Fibroblast of the aortic adventitia (primary cell): ENCODE measurements around the gene GID4. TPM values are rescaled to one million over a fixed set of nuclear protein-coding genes. Genes with fewer than 3 reads are reported as not detected.

Experiments used
- DNase-seq: peaks from one replicate; pipeline ENCODE4 v3.0.0-alpha.2; 2010; ENCODE audit warnings: low read depth
- H3K4me3 ChIP-seq: 2 replicates; pipeline ENCODE4 v1.5.1; 2011; ENCODE audit warnings: low read depth, mild to moderate bottlenecking, control low read depth, low read length, moderate library complexity
- CTCF ChIP-seq: IDR thresholded peaks from 2 replicates; pipeline ENCODE4 v1.5.1; 2011; ENCODE audit warnings: mild to moderate bottlenecking, low read length, control low read depth, inconsistent platforms; ENCODE audit not compliant: insufficient read depth
- total RNA-seq: library from RNA; depleted of rRNA; stranded (reverse); fragments of >200 nt; gene quantifications from 2 replicates; pipeline ENCODE4 v1.2.3, GENCODE V29; 2012; ENCODE audit warnings: low replicate concordance

GID4 gene
- total RNA-seq, 1 donor, result 7.8 TPM

GRCh38 chr17:18111330-18111971 lies 72.2 kb downstream of the GID4 start:
- no peak overlapping the region for H3K4me3 ChIP-seq
- DNase-seq, result no peak
- TF ChIP-seq CTCF, result no peak

- no peak for DNase-seq
- no peak overlapping the region for H3K4me3 ChIP-seq
- TF ChIP-seq CTCF, result no peak
Measured at GRCh38 chr17:18115517-18115916, 76.3 kb downstream of the GID4 start.

- TF ChIP-seq CTCF, result no peak
- no peak for DNase-seq
- no peak overlapping the region for H3K4me3 ChIP-seq
Measured at GRCh38 chr17:18116078-18116477, 76.9 kb downstream of the GID4 start.

- no peak for DNase-seq
- no peak overlapping the region for H3K4me3 ChIP-seq
- TF ChIP-seq CTCF, result no peak
Measured at GRCh38 chr17:18117533-18117932, 78.3 kb downstream of the GID4 start.

Other genes starting within 250 kb of the GID4 start
- gene SREBF1, start 202.4 kb upstream of the GID4 start, total RNA-seq, result 48.7 and 82.1 TPM in 2 replicates
- 27.2 and 40.3 TPM in 2 replicates for gene TOM1L2, start 67.0 kb upstream of the GID4 start, total RNA-seq
- gene DRC3, start 66.5 kb upstream of the GID4 start, total RNA-seq, result 0.74 and 1.8 TPM in 2 replicates
- 17.8 and 43.4 TPM in 2 replicates for gene ATPAF2, start 240 bp upstream of the GID4 start, total RNA-seq
- gene DRG2, start 48.5 kb downstream of the GID4 start, total RNA-seq, result 7.4 and 25.3 TPM in 2 replicates
- 0.45 and 1.6 TPM in 2 replicates for gene MYO15A, start 69.3 kb downstream of the GID4 start, total RNA-seq
- 73.3 and 108 TPM in 2 replicates for gene ALKBH5, start 144.4 kb downstream of the GID4 start, total RNA-seq
- 23.3 and 40.7 TPM in 2 replicates for gene LLGL1, start 186.2 kb downstream of the GID4 start, total RNA-seq
- gene FLII, start 219.3 kb downstream of the GID4 start, total RNA-seq, result 214 and 305 TPM in 2 replicates
- gene MIEF2, start 221.3 kb downstream of the GID4 start, total RNA-seq, result 13.2 and 27.6 TPM in 2 replicates